Stimulated activated CD4-positive, alpha-beta T cell treated with anti-CD3 and anti-CD28 coated beads, Interleukin-4, amount 100 ng/mL, for 48 hours (primary cell): ENCODE data around the gene BABAM2.

Experiments used
- DNase-seq, 2 donors: peaks; one replicate each; pipeline ENCODE4 v3.0.0-alpha.2; 2020; ENCODE audit warnings: low read depth in 2 of 2

Gene BABAM2

DNA sequence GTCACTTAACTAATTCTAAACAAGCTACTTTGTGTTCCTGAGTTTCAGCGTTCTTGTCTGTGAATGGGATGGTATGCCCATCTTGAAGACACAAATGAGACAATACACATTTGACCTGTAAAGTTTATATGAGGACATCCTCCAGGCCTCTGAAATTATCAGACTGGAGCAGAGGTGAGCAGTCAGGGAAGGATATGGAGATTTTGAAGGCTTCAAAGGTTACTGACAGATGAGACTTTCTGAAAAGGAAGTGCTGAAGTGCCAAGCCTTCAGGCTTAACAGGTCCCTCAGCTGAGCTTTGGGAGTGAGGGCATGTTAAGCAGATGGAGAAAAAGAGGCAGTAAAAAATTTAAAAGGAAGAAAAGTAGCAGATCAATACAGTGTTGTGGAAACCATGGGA is 391.2 kb downstream of the BABAM2 start:
- DNase-seq, result no peak

GRCh38 chr2:28282248-28282647 is 391.7 kb downstream of the BABAM2 start:
- no peak for DNase-seq

GRCh38 chr2:28282861-28283646 is 392.5 kb downstream of the BABAM2 start:
- no peak for DNase-seq

DNA sequence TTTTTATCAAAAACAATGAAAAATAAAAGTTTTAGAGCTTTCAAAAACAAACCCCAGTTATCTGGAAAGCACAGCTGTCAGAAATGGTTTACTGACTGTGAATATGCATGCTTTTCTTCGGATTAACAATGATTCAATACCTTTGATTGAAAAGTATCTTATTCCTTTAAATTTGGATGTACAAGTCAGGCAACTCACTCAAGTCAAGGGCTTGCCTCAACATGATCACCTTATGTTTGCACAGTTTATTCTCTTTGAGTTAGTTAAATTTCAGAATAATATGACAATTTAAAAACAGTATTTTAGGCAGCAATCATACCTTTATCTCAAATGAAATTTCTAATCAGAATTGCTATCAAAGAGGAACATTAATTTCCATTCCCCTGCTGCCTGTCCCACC is 393.3 kb downstream of the BABAM2 start:
- no peak for DNase-seq

GRCh38 chr2:28286678-28287077 is 396.1 kb downstream of the BABAM2 start:
- DNase-seq, result no peak

GRCh38 chr2:28287256-28287915 is 396.9 kb downstream of the BABAM2 start:
- no peak for DNase-seq

DNA sequence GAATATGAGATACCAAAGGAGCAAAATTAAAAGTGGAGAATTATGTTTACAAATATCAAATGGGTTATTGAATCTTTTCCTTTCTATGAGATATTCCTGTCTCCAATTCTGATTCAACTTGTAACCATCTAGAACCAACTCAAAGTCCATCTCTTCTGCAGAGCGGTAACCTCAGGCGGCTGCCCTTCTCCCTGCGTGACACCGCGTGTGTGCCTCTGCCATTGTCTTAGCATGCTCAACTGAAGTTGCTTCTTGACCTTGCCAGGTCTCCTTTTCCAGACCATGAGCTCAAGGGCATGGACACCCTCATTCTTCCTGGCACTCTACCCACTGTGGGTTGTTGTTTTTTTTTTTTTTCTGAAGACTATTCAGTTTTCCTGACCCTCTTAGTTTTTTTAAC is 398.1 kb downstream of the BABAM2 start:
- DNase-seq, result no peak

- no peak for DNase-seq
These were observed 401.4 kb downstream of the BABAM2 start for GRCh38 chr2:28291811-28292440.

GRCh38 chr2:28292491-28292890 is 402.0 kb downstream of the BABAM2 start:
- DNase-seq, result no peak

DNA sequence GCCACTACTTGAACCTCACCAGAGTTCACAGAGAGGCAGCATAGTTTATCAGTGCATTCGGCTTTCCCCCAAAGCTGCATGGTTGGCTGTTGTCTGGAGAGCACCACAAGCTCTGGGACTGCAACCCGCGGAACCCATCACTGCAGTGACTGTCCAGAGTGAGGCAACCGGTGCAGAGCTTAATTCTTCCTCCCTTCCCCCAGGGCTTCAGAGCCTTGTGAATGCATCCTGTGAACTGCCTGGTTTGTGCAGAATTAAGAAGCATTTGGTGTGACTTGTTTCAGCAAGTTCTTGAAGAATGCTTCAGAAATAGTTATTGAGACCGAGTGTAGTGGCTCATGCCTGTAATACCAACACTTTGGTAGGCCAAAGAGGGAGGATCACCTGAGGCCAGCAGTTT is 402.9 kb downstream of the BABAM2 start:
- no peak for DNase-seq

DNA sequence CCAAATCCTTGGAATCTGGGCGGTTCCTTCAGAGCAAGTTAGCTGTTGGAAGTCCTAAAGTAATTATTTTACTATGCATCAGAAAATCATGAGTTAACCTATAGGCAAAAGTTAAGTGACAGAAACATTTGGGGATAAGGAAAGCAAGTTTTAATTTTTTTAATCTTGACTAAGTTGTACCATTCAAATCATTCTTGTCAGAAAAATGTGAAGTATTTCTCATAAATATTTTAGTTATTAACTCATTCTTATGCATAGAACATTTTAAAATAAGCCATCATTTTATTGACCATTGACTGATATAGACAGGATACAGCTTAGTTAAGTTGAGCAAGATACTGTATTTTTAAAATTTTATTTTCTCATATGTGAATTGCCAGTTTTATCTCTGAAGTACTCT is 403.9 kb downstream of the BABAM2 start:
- no peak for DNase-seq

GRCh38 chr2:28296243-28296642 is 405.7 kb downstream of the BABAM2 start:
- DNase-seq, result no peak

- no peak for DNase-seq
These were observed 406.4 kb downstream of the BABAM2 start for GRCh38 chr2:28296904-28297303.

GRCh38 chr2:28297531-28297930 is 407.0 kb downstream of the BABAM2 start:
- no peak for DNase-seq

DNA sequence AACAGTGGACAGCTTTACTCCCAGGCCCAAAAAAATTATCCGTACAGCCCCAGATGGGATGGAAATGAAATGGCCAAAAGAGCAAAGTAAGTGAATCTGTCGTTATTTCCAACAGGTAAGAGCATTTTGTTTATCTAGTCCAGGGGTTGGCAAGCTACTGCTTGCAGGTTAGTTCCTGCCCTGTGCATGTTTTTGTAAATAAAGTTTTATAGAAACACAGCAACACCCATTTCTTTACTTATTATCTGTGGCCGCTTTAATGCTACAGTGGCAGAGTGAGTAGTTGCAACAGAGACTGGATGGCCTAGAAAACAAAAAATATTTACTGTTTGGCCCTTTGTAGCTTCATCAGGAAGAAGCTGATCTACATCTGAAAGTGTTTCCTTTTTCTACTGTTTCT is 407.9 kb downstream of the BABAM2 start:
- DNase-seq, result no peak

DNA sequence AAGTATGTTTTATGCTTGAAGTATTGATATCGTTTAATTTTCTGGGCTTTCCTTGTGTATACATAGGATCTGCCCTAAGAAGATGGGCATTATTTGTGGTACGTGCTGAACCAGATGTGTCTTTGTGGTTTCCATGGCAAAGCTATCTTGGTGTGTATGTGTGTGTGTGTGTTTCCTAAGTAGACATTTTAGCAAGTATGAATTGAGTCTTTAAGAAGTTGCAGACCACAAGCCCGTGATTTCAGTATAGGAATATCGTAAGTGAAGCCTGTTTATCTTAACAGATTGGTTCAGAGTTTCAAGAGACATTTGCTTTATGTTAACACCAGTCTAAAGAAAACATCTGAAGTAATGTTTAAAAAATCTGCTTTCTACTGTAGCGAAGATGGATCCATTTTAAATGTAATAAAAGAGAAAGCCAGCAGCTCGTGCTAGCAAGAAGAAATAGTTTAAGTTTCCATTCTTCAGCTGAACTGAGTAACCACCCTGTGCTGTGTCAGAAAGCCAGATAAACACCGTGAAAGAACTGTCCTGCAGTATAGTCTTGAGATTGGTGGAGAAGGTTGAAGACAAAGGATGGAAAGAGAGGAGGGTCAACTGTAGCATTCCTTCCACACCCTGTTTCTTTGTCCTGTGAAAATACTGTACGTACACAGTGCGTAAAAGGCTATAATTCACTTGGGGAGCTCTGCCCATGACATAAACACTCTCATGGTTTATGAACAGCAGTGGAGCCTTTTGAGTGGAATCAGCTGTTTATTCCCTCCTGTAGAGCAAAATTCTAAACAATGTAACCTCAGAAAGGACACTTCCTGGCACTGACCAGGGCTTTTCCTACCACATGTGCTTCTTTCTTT is 410.2 kb downstream of the BABAM2 start:
- no peak for DNase-seq

GRCh38 chr2:28305202-28305601 is 414.7 kb downstream of the BABAM2 start:
- no peak for DNase-seq

- no peak for DNase-seq
These were observed 419.6 kb downstream of the BABAM2 start for GRCh38 chr2:28310107-28310506.

DNA sequence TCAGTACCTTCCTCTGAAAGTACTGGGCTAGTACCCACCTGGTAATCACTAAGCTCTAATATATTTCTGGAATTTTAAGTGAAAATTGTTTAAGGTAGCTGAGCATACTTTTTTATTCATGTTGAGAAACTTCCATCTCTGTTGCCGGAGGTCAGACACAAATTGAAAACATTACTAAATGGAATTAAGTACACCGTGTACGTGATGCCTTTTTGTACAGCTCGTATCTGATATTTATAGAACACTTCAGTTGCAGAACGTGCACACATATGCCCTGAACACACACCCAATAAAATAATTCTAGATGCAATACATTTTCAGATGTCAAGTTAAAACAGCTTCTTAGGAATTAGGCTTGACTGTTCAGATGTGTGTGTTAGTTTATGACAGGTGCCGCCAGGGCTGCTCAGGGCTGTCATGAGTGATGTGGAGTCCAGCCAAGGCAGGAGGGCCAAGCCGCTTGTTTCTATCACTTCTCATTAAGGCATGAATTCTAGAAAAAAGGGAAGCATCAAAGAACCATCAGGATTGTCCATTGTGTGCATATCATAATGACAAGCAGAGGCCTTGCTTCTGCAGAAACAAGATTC is 421.2 kb downstream of the BABAM2 start:
- DNase-seq, result no peak

- no peak for DNase-seq
These were observed 422.0 kb downstream of the BABAM2 start for GRCh38 chr2:28312307-28313219.
